ENCODE results near the gene TIGD1.

TIGD1 gene

GRCh38 chr2:232568161-232568560 is 17.8 kb upstream of the TIGD1 start:
- DNase-seq: no peak
- Histone ChIP-seq H3K9me3 (no peaks in the 10 kb centered on the region), H3K4me3 (ENCODE audit: low read depth, low read length) (no peak overlapping the region), H3K4me1 (no peaks in the 10 kb centered on the region), H3K27me3 (no peaks in the 10 kb centered on the region), H3K36me3 (peaks cover 85% of the 10 kb centered on the region)
- TF ChIP-seq CTCF (IDR thresholded peaks at IDR 0.05; ENCODE audit: low read depth, low read length): no peak

GRCh38 chr2:232567721-232568120 is 17.4 kb upstream of the TIGD1 start:
- H3K36me3 ChIP-seq: peaks cover 80% of the 10 kb centered on the region
- no peaks in the 10 kb centered on the region for H3K9me3 ChIP-seq
- H3K27me3 ChIP-seq: no peaks in the 10 kb centered on the region
- no peak overlapping the region for H3K4me3 ChIP-seq (ENCODE audit: low read depth, low read length)
- H3K4me1 ChIP-seq: no peaks in the 10 kb centered on the region
- TF ChIP-seq CTCF (IDR thresholded peaks at IDR 0.05; ENCODE audit: low read depth, low read length): no peak
- no peak for DNase-seq

GRCh38 chr2:232563580-232563979 is 13.2 kb upstream of the TIGD1 start:
- no peak for DNase-seq
- Histone ChIP-seq H3K4me3 (ENCODE audit: low read depth, low read length) (no peak overlapping the region), H3K4me1 (no peaks in the 10 kb centered on the region), H3K27me3 (no peaks in the 10 kb centered on the region), H3K9me3 (no peaks in the 10 kb centered on the region), H3K36me3 (peaks cover 74% of the 10 kb centered on the region)
- TF ChIP-seq CTCF (IDR thresholded peaks at IDR 0.05; ENCODE audit: low read depth, low read length): no peak

GRCh38 chr2:232562515-232563151 is 12.3 kb upstream of the TIGD1 start:
- H3K36me3 ChIP-seq: peaks cover 72% of the 10 kb centered on the region
- no peaks in the 10 kb centered on the region for H3K27me3 ChIP-seq
- DNase-seq: no peak
- no peaks in the 10 kb centered on the region for H3K9me3 ChIP-seq
- no peaks in the 10 kb centered on the region for H3K4me1 ChIP-seq
- 0 out of 2 replicates have a peak, but pooled peaks have one; percentile 10 for TF ChIP-seq CTCF (IDR thresholded peaks at IDR 0.05; ENCODE audit: low read depth, low read length)
- H3K4me3 ChIP-seq (ENCODE audit: low read depth, low read length): no peak overlapping the region

- DNase-seq: no peak
- no peaks in the 10 kb centered on the region for H3K4me1 ChIP-seq
- no peak overlapping the region for H3K4me3 ChIP-seq (ENCODE audit: low read depth, low read length)
- H3K27me3 ChIP-seq: no peaks in the 10 kb centered on the region
- H3K36me3 ChIP-seq: peaks cover 50% of the 10 kb centered on the region
- TF ChIP-seq CTCF (IDR thresholded peaks at IDR 0.05; ENCODE audit: low read depth, low read length): no peak
- no peaks in the 10 kb centered on the region for H3K9me3 ChIP-seq
These were observed 6.1 kb upstream of the TIGD1 start for GRCh38 chr2:232556426-232556825.

GRCh38 chr2:232551776-232552175 is 1.4 kb upstream of the TIGD1 start:
- H3K4me1 ChIP-seq: no peaks in the 10 kb centered on the region
- H3K4me3 ChIP-seq (ENCODE audit: low read depth, low read length): peak overlapping the region; percentile 78
- peaks cover 36% of the 10 kb centered on the region for H3K36me3 ChIP-seq
- H3K9me3 ChIP-seq: no peaks in the 10 kb centered on the region
- TF ChIP-seq CTCF (IDR thresholded peaks at IDR 0.05; ENCODE audit: low read depth, low read length): no peak
- DNase-seq: no peak
- H3K27me3 ChIP-seq: no peaks in the 10 kb centered on the region
